HepG2 (cell line): ENCODE measurements around the gene BET1. TPM values are rescaled to one million over a fixed set of nuclear protein-coding genes. Genes with fewer than 3 reads are reported as not detected.

Experiments
- ATAC-seq: fragments of 200-7000 bp; cut with Tn5 transposase; 3 replicates; pipeline ENCODE4 v1.9.1; 2020; ENCODE audit warnings: mild to moderate bottlenecking, moderate library complexity
- BruUV-seq: library from RNA; stranded (reverse); fragments of 400-500 nt; replicated peaks from 2 replicates; lab custom pipeline; 2021; lab: Mats Ljungman, UMichigan
- CTCF ChIA-PET: fragments of 300-600 bp; formaldehyde crosslinking; extraction: SDS; loops from one replicate; lab custom pipeline; 2021; ENCODE audit warnings: low total read pairs, inconsistent platforms, low intra/inter-chr PET ratio; lab: Yijun Ruan, JAX
- POLR2A ChIA-PET: fragments of 350-600 bp; sonication (Branson Sonifier 250); formaldehyde crosslinking; loops from one replicate; lab custom pipeline; 2020; ENCODE audit warnings: antibody characterized with exemption, inconsistent platforms; lab: Yijun Ruan, JAX
- DNase-seq: peaks from one replicate; pipeline ENCODE4 v3.0.0-alpha.2; 2015; ENCODE audit warnings: low spot score
- FAIRE-seq: peaks from 3 replicates; lab custom pipeline; 2011; peaks lifted over from hg19 to GRCh38; lab: Jason Lieb, UNC
- H2AFZ ChIP-seq: one replicate; pipeline ENCODE4 v1.6.1; 2011; ENCODE audit warnings: low read length, inconsistent platforms
- H3K27ac ChIP-seq: fragments of 300-600 bp; 3 replicates; pipeline ENCODE4 v1.8.0; 2011; ENCODE audit warnings: mixed run types, mild to moderate bottlenecking, mixed read lengths, low read length, inconsistent platforms; ENCODE audit not compliant: insufficient read depth; ENCODE audit errors: extremely low read length
- H3K27me3 ChIP-seq, 2 experiments: fragments of 200-600 bp in 1 of 2; 2 replicates in 1 of 2; 3 replicates in 1 of 2; pipeline versions ENCODE4 v1.6.0 to v1.8.0; 2011; ENCODE audit warnings: low read length in 2 of 2, mild to moderate bottlenecking in 2 of 2, moderate library complexity in 2 of 2, inconsistent platforms in 1 of 2; ENCODE audit not compliant: insufficient read depth in 2 of 2, control insufficient read depth in 1 of 2
- H3K36me3 ChIP-seq, 2 experiments: fragments of 200-600 bp in 1 of 2; replicated peaks in 1 of 2; 2 replicates in 1 of 2; 3 replicates in 1 of 2; pipeline versions ENCODE4 v1.5.1 to v1.8.0; 2011; ENCODE audit warnings: low read length in 2 of 2, inconsistent platforms in 1 of 2; ENCODE audit not compliant: insufficient read depth in 2 of 2, control insufficient read depth in 1 of 2
- H3K4me1 ChIP-seq: 2 replicates; pipeline ENCODE4 v1.5.1; 2012; ENCODE audit warnings: low read length, inconsistent platforms; ENCODE audit not compliant: insufficient read depth
- H3K4me2 ChIP-seq: 2 replicates; pipeline ENCODE4 v1.6.0; 2011; ENCODE audit warnings: low read depth, low read length, inconsistent platforms
- H3K4me3 ChIP-seq, 3 experiments: fragments of 200-600 bp in 1 of 3; sonication (generic), shearing (Covaris generic) in 1 of 3; replicated peaks in 1 of 3; 2 replicates each; pipeline ENCODE4 v1.5.1; 2011 to 2016; ENCODE audit warnings: low read length in 3 of 3, inconsistent platforms in 2 of 3, low read depth in 2 of 3, mild to moderate bottlenecking in 2 of 3, control low read depth in 1 of 3, mixed read lengths in 1 of 3; ENCODE audit not compliant: insufficient read depth in 1 of 3
- H3K79me2 ChIP-seq: one replicate; pipeline ENCODE4 v1.6.1; 2011; ENCODE audit warnings: low read length, inconsistent platforms; ENCODE audit not compliant: insufficient read depth
- H3K9ac ChIP-seq: 2 replicates; pipeline ENCODE4 v1.6.0; 2011; ENCODE audit warnings: mild to moderate bottlenecking, low read depth, low read length, inconsistent platforms; ENCODE audit not compliant: insufficient read depth
- H3K9me3 ChIP-seq: 2 replicates; pipeline ENCODE4 v1.5.1; 2012; ENCODE audit warnings: mild to moderate bottlenecking, low read length
- H4K20me1 ChIP-seq: 2 replicates; pipeline ENCODE4 v1.6.0; 2011; ENCODE audit warnings: inconsistent platforms, mild to moderate bottlenecking, low read length, moderate library complexity; ENCODE audit not compliant: insufficient read depth
- HES4 ChIP-seq: sonication (generic); formaldehyde crosslinking; IDR thresholded peaks from 2 replicates; pipeline ENCODE4 v1.9.0; 2021; ENCODE audit warnings: mild to moderate bottlenecking, missing genetic modification reagents, borderline replicate concordance
- KLF16 ChIP-seq, 2 experiments: sonication (generic) in 1 of 2; formaldehyde crosslinking in 1 of 2; IDR thresholded peaks; 2 replicates each; pipeline versions ENCODE4 v1.6.1 to v1.8.0; 2016 to 2023; ENCODE audit warnings: missing genetic modification reagents in 2 of 2, missing compliant biosample characterization in 1 of 2
- PCBP1 ChIP-seq: fragments of 200-400 bp; formaldehyde crosslinking; IDR thresholded peaks from 2 replicates; pipeline ENCODE4 v1.6.1; 2017; ENCODE audit warnings: mild to moderate bottlenecking, low read depth, low read length, borderline replicate concordance
- PHF8 ChIP-seq: sonication (generic); formaldehyde crosslinking; IDR thresholded peaks from 2 replicates; pipeline ENCODE4 v1.5.0; 2020; ENCODE audit warnings: missing genetic modification reagents
- SCMH1 ChIP-seq: sonication (generic); formaldehyde crosslinking; IDR thresholded peaks from 2 replicates; pipeline ENCODE4 v1.9.0; 2021; ENCODE audit warnings: missing genetic modification reagents, mild to moderate bottlenecking, borderline replicate concordance
- U2AF1 ChIP-seq: fragments of 200-400 bp; formaldehyde crosslinking; optimal IDR thresholded peaks from 2 replicates; pipeline ENCODE3; 2017; ENCODE audit warnings: mild to moderate bottlenecking, low read depth, low read length
- ZNF136 ChIP-seq: sonication (generic); formaldehyde crosslinking; IDR thresholded peaks from 2 replicates; pipeline ENCODE4 v1.8.1; 2022; ENCODE audit warnings: low read depth, mild to moderate bottlenecking, moderate library complexity, missing genetic modification reagents
- ZNF253 ChIP-seq: sonication (generic); formaldehyde crosslinking; IDR thresholded peaks from 2 replicates; pipeline ENCODE4 v1.8.0; 2022; ENCODE audit warnings: mild to moderate bottlenecking, missing genetic modification reagents, borderline replicate concordance
- ZNF44 ChIP-seq: sonication (generic); formaldehyde crosslinking; IDR thresholded peaks from 2 replicates; pipeline ENCODE4 v1.5.1; 2020; ENCODE audit warnings: mild to moderate bottlenecking, missing genetic modification reagents
- ZNF501 ChIP-seq: sonication (generic); formaldehyde crosslinking; IDR thresholded peaks from 2 replicates; pipeline ENCODE4 v1.5.1; 2020; ENCODE audit warnings: mild to moderate bottlenecking, moderate library complexity, missing genetic modification reagents
- ZNF776 ChIP-seq: sonication (generic); formaldehyde crosslinking; IDR thresholded peaks from 2 replicates; pipeline ENCODE4 v1.4.0; 2020; ENCODE audit warnings: mild to moderate bottlenecking, missing genetic modification reagents
- WGBS: methylation state at CpG from one replicate; pipeline ENCODE4 v1.1.6; 2017; ENCODE audit warnings: low lambda C conversion rate; 5-methylcytosine and 5-hydroxymethylcytosine counted together
- in situ Hi-C: cut with HindIII; loops from 2 replicates; pipeline ENCODE4 v1.10.0; 2017; ENCODE audit warnings: low pct_unique_long_range_greater_than_20kb; ENCODE audit not compliant: extremely low pct_ligation_motif_present
- intact Hi-C: fragments of 100-400 bp; cut with micrococcal nuclease; formaldehyde crosslinking; loops from one replicate; pipeline ENCODE4 v1.10.0; 2022; ENCODE audit not compliant: unreplicated experiment
- polyA plus RNA-seq, 8 experiments: library from polyadenylated mRNA; depleted of rRNA in 3 of 8; stranded (reverse) in 7 of 8; unstranded in 1 of 8; fragments of >200 nt; fragmentation: Illumina TruSeq in 4 of 8; extraction: Trizol in 4 of 8; gene quantifications; 2 replicates each; pipeline versions ENCODE4 v1.2.1 to v1.2.3, GENCODE V29; 2011 to 2016; ENCODE audit warnings: low read depth in 4 of 8, missing spikeins in 1 of 8, mixed read lengths in 1 of 8; ENCODE audit not compliant: insufficient read depth in 1 of 8
- total RNA-seq, 5 experiments: library from RNA; depleted of rRNA; stranded (reverse); fragments of >200 nt; fragmentation: Illumina TruSeq; extraction: Trizol; gene quantifications; 2 replicates each; pipeline ENCODE4 v1.2.3, GENCODE V29; 2016; ENCODE audit warnings: low read depth in 1 of 5
- TF ChIP-seq, protein P1 (sequence below): sonication (generic); formaldehyde crosslinking; IDR thresholded peaks from 2 replicates; pipeline ENCODE4 v1.5.0; 2020; ENCODE audit warnings: mild to moderate bottlenecking, missing genetic modification reagents, moderate library complexity

Gene BET1
- total and polyA plus RNA-seq, 2 of the 13 experiments (the other 11 are each of a cell fraction or from before 2014, with no cell fraction given): 23.8 to 33.7 TPM

DNA sequence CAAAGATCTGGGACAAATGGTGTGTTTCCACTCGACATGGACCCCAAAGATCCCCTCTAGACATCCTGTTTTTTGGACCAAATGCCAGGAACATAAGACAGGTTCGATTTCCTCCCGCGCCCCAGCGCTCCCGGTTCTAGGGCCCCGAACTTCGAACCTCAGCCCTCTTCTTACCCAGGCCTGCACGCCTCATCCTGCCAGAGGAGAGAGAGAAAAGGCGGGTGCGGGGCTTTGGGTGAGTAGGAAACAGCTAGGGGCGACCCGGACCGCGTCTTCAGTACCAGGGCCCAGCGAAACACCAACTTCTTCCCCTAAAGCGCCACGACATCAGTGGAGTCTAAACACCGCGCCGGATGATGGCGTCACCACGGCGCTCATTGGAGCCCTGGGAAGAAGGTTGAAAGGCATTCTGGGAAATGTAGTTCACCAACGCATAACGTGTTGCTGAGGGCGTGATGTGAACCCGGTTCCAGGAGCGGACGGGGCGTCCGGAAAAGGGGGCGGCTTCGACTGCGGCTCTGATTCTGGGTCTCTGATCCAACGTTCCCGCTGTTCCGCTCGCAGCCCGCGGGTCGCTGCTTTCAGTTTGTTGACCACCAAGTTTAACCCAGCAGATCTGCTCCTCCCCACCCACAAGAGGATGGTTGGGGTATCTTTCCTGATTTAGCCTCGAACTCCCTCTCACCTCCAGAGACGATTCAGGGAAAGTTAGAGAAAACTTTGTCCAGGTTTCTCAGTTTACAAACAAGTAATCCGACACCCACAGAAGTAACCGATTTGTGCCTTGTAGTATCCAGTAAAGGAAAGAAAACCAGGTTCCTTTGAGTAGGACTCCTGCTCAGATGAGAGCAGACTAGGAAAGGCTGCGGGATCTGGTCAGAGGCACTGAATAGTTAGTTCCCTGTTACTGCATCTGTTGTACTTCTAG is at the start of gene BET1 (continued):
- TF ChIP-seq, protein P1, sequence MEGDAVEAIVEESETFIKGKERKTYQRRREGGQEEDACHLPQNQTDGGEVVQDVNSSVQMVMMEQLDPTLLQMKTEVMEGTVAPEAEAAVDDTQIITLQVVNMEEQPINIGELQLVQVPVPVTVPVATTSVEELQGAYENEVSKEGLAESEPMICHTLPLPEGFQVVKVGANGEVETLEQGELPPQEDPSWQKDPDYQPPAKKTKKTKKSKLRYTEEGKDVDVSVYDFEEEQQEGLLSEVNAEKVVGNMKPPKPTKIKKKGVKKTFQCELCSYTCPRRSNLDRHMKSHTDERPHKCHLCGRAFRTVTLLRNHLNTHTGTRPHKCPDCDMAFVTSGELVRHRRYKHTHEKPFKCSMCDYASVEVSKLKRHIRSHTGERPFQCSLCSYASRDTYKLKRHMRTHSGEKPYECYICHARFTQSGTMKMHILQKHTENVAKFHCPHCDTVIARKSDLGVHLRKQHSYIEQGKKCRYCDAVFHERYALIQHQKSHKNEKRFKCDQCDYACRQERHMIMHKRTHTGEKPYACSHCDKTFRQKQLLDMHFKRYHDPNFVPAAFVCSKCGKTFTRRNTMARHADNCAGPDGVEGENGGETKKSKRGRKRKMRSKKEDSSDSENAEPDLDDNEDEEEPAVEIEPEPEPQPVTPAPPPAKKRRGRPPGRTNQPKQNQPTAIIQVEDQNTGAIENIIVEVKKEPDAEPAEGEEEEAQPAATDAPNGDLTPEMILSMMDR (CRISPR knock-in tag): no peak
- TF ChIP-seq ZNF776 (CRISPR knock-in tag) (no peak), PHF8 (CRISPR knock-in tag) (peak; percentile 89), ZNF136 (peak; percentile 84), ZNF501 (CRISPR knock-in tag) (peak; percentile 96), HES4 (CRISPR knock-in tag) (peak; percentile 62; the same call in 1 of the 2 replicates), KLF16 (CRISPR knock-in tag; IDR thresholded peaks at IDR 0.05) (peak in 1 of 2 experiments; percentile 88; a peak in 2 of 4 replicates), ZNF44 (0 out of 2 replicates have a peak, but pooled peaks have one; percentile 23), SCMH1 (CRISPR knock-in tag) (no peak)

DNA sequence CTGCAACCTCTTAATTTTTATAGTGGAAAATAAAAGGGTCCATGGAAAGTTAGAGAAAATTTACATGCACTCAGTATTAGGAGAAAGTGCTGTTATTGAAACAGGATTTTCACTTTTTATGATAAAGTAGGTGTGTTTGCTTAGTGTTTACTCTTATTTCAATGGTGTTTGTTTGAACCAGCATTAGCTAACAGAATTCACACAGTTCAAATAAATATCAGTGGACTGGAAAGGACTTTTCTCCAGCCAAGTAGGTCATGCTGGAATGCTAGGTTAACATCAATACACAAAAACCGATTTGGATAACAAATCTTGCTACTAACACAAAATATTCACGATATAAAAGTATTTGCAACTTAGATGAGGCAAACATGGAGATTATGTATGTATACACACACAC is 49.4 kb upstream of the BET1 start:
- H3K4me3 ChIP-seq: no peak overlapping the region
- CTCF ChIA-PET: no interaction called here
- TF ChIP-seq PCBP1 (no peak), ZNF253 (CRISPR knock-in tag) (no peak), U2AF1 (no peak)
- FAIRE-seq: no peak
- POLR2A ChIA-PET: no interaction called here
- H3K27ac ChIP-seq: no peak overlapping the region
- no peaks in the 10 kb centered on the region for H4K20me1 ChIP-seq
- H3K9me3 ChIP-seq: no peaks in the 10 kb centered on the region
- H3K4me2 ChIP-seq: no peak overlapping the region
- BruUV-seq: no TSS peak
- no peak for DNase-seq
- in situ Hi-C loops (no loop called here), intact Hi-C loops (no loop called here)
- H3K9ac ChIP-seq: no peak overlapping the region
- no peaks in the 10 kb centered on the region for H3K36me3 ChIP-seq
- H3K79me2 ChIP-seq: no peaks in the 10 kb centered on the region
- ATAC-seq: no peak
- peaks cover 0 to 3% of the 10 kb centered on the region in 2 experiments; a peak in 1 of 5 replicates for H3K27me3 ChIP-seq
- no peaks in the 10 kb centered on the region for H3K4me1 ChIP-seq
- no peak overlapping the region for H2AFZ ChIP-seq
- WGBS: 2% methylated on average over 2 of the region's 2 CpGs
